OCI-LY7 (cell line): ENCODE measurements around the gene SPINT3. TPM values are rescaled to one million over a fixed set of nuclear protein-coding genes. Genes with fewer than 3 reads are reported as not detected.

Experiments
- BruUV-seq: library from RNA; stranded (reverse); fragments of 400-500 nt; replicated peaks from 2 replicates; lab custom pipeline; 2021; lab: Mats Ljungman, UMichigan
- CTCF ChIA-PET: fragments of 300-600 bp; sonication (Branson Sonifier 250); formaldehyde crosslinking; loops from one replicate; lab custom pipeline; 2022; ENCODE audit warnings: antibody characterized with exemption; ENCODE audit not compliant: unreplicated experiment; lab: Charles Lee
- POLR2A ChIA-PET: fragments of 300-600 bp; sonication (Branson Sonifier 250); formaldehyde crosslinking; loops from one replicate; lab custom pipeline; 2022; ENCODE audit warnings: antibody characterized with exemption; lab: Charles Lee
- DNase-seq: peaks from one replicate; pipeline ENCODE4 v3.0.0-alpha.2; 2015; ENCODE audit warnings: low spot score
- H2AFZ ChIP-seq: fragments of 200-600 bp; sonication (generic), shearing (Covaris generic); 2 replicates; pipeline ENCODE4 v1.6.1; 2014; ENCODE audit warnings: mild to moderate bottlenecking, antibody characterized with exemption, low read length, moderate library complexity
- H3K27ac ChIP-seq: fragments of 200-600 bp; sonication (generic); 2 replicates; pipeline ENCODE4 v1.5.1; 2014; ENCODE audit warnings: mixed run types, low read depth, mild to moderate bottlenecking, moderate library complexity, low read length, inconsistent platforms; ENCODE audit not compliant: poor library complexity, severe bottlenecking
- H3K36me3 ChIP-seq: fragments of 200-600 bp; sonication (generic); 2 replicates; pipeline ENCODE4 v1.6.1; 2014; ENCODE audit warnings: mild to moderate bottlenecking, antibody characterized with exemption, low read length, moderate library complexity, mixed read lengths; ENCODE audit not compliant: insufficient read depth
- H3K4me1 ChIP-seq: fragments of 200-600 bp; sonication (generic); 2 replicates; pipeline ENCODE4 v1.5.1; 2014; ENCODE audit warnings: mild to moderate bottlenecking, low read length; ENCODE audit not compliant: insufficient read depth, poor library complexity, severe bottlenecking
- H3K4me2 ChIP-seq: fragments of 200-600 bp; sonication (generic); 2 replicates; pipeline ENCODE4 v1.6.1; 2014; ENCODE audit warnings: mild to moderate bottlenecking, low read length
- H3K4me3 ChIP-seq: fragments of 200-600 bp; sonication (generic); 2 replicates; pipeline ENCODE4 v1.5.1; 2014; ENCODE audit warnings: mild to moderate bottlenecking, low read depth, low read length; ENCODE audit not compliant: poor library complexity, severe bottlenecking
- H3K79me2 ChIP-seq: fragments of 200-600 bp; sonication (generic); 2 replicates; pipeline ENCODE4 v1.6.1; 2016; ENCODE audit warnings: low read depth, mild to moderate bottlenecking, low read length, moderate library complexity, mixed read lengths; ENCODE audit not compliant: insufficient read depth
- H3K9me2 ChIP-seq: fragments of 200-600 bp; sonication (generic); 2 replicates; pipeline ENCODE4 v1.6.1; 2016; ENCODE audit warnings: mild to moderate bottlenecking, low read length, mixed read lengths; ENCODE audit not compliant: insufficient read depth
- H3K9me3 ChIP-seq: fragments of 200-600 bp; sonication (generic); 2 replicates; pipeline ENCODE4 v1.6.1; 2014; ENCODE audit warnings: mild to moderate bottlenecking, mixed run types, low read length, mixed read lengths
- H4K20me1 ChIP-seq: fragments of 200-600 bp; sonication (generic); 2 replicates; pipeline ENCODE4 v1.6.1; 2014; ENCODE audit warnings: mild to moderate bottlenecking, antibody characterized with exemption, low read length, moderate library complexity, mixed read lengths; ENCODE audit not compliant: insufficient read depth
- CTCF ChIP-seq: fragments of 200-600 bp; sonication (generic); conservative IDR thresholded peaks from 2 replicates; pipeline ENCODE4 v1.5.1; 2014; ENCODE audit warnings: mild to moderate bottlenecking, antibody characterized with exemption, low read length, moderate library complexity, mixed read lengths
- EZH2phosphoT487 ChIP-seq: fragments of 200-600 bp; sonication (generic); IDR thresholded peaks from 2 replicates; pipeline ENCODE4 v1.6.1; 2018; ENCODE audit warnings: low read depth, borderline replicate concordance, mild to moderate bottlenecking, mixed run types, antibody characterized with exemption, low read length, moderate library complexity, mixed read lengths
- intact Hi-C: fragments of 100-400 bp; cut with micrococcal nuclease; formaldehyde crosslinking; loops from one replicate; pipeline ENCODE4 v1.10.0; 2022; ENCODE audit not compliant: unreplicated experiment
- total RNA-seq, 2 experiments: library from RNA; depleted of rRNA in 1 of 2; stranded (reverse); fragments of >200 nt in 1 of 2; shearing (Covaris generic) in 1 of 2; gene quantifications; 2 replicates each; pipeline ENCODE4 v1.2.3, GENCODE V29; 2014 to 2022

Gene SPINT3
- total RNA-seq, 2 experiments from 2014 or later = not detected

- H3K4me1 ChIP-seq = no peaks in the 10 kb centered on the region
- CTCF ChIA-PET = no interaction called here
- H3K36me3 ChIP-seq = no peaks in the 10 kb centered on the region
- POLR2A ChIA-PET = interaction anchor here (0.7 kb wide), 1 partner anchor 150 kb away, joined by 3 read pairs; no protein-coding TSS in a partner anchor
- no peak overlapping the region for H3K4me2 ChIP-seq
- H3K4me3 ChIP-seq = no peak overlapping the region
- H2AFZ ChIP-seq = no peak overlapping the region
- no peaks in the 10 kb centered on the region for H3K9me3 ChIP-seq
- H3K27ac ChIP-seq = no peak overlapping the region
- H4K20me1 ChIP-seq = no peaks in the 10 kb centered on the region
- no peak for TF ChIP-seq EZH2phosphoT487
- TF ChIP-seq CTCF = no peak
- H3K9me2 ChIP-seq = no peaks in the 10 kb centered on the region
- DNase-seq = no peak
- intact Hi-C loops = no loop called here
- no peaks in the 10 kb centered on the region for H3K79me2 ChIP-seq
- no TSS peak for BruUV-seq
These were observed 8.2 kb downstream of the SPINT3 start for GRCh38 chr20:45507011-45507820.

- ChIA-PET CTCF (no interaction called here), POLR2A (no interaction called here)
- Histone ChIP-seq H3K9me2 (no peaks in the 10 kb centered on the region), H3K79me2 (no peaks in the 10 kb centered on the region), H2AFZ (no peak overlapping the region), H3K4me2 (no peak overlapping the region), H3K4me1 (no peaks in the 10 kb centered on the region), H3K9me3 (no peaks in the 10 kb centered on the region), H3K36me3 (no peaks in the 10 kb centered on the region), H3K27ac (no peak overlapping the region), H3K4me3 (no peak overlapping the region), H4K20me1 (no peaks in the 10 kb centered on the region)
- intact Hi-C loops = no loop called here
- TF ChIP-seq EZH2phosphoT487 (no peak), CTCF (no peak)
- BruUV-seq = no TSS peak
- no peak for DNase-seq
These were observed 9.0 kb downstream of the SPINT3 start for GRCh38 chr20:45506398-45506797.

- CTCF ChIA-PET = no interaction called here
These were observed 12.0 kb downstream of the SPINT3 start for GRCh38 chr20:45503403-45503802.

More at GRCh38 chr20:45503403-45503802, 12.0 kb downstream of the SPINT3 start:
- H3K4me2 ChIP-seq = no peak overlapping the region
- no peaks in the 10 kb centered on the region for H3K79me2 ChIP-seq
- POLR2A ChIA-PET = no interaction called here
- no peak overlapping the region for H2AFZ ChIP-seq
- TF ChIP-seq EZH2phosphoT487 = no peak
- no peak for TF ChIP-seq CTCF
- H3K4me3 ChIP-seq = no peak overlapping the region
- no peaks in the 10 kb centered on the region for H3K36me3 ChIP-seq
- no peak overlapping the region for H3K27ac ChIP-seq
- no peak for DNase-seq
- H3K9me3 ChIP-seq = no peaks in the 10 kb centered on the region
- no peaks in the 10 kb centered on the region for H3K4me1 ChIP-seq
- no peaks in the 10 kb centered on the region for H4K20me1 ChIP-seq
- no peaks in the 10 kb centered on the region for H3K9me2 ChIP-seq
- intact Hi-C loops = no loop called here
- no TSS peak for BruUV-seq
